Measurements from ENCODE around the gene IFTAP. TPM values are rescaled to one million over a fixed set of nuclear protein-coding genes. Genes with fewer than 3 reads are reported as not detected.

IFTAP gene
- total RNA-seq, 1 donor from 2014 or later: 0.99 TPM

DNA sequence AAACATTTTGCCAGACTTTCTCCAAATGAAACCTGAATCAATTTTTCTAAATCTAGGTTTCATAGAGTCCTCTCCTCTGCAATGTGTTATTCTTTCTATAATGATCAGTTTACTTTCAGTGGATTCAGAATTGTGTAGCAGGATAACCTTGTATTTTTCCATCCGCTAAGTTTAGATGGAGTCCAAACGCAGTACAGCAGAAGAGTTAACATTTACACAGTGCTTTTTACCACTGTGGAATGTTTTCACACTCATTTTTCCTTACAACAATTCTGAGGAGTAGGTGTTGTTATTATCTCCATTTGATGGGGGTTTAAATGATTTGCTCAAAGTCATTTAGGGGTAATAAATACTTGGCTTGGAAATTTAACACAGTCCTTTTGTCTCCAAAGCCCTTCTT lies 16.9 kb upstream of the IFTAP start:
- H3K9me3 Mint-ChIP-seq: no peaks in the 10 kb centered on the region
- intact Hi-C loops (cut with micrococcal nuclease): no loop called here
- no peak overlapping the region for H3K27ac Mint-ChIP-seq
- H3K27me3 Mint-ChIP-seq (ENCODE audit: insufficient read depth): peaks cover 13% of the 10 kb centered on the region
- no peak for DNase-seq (ENCODE audit: low spot score)
- H3K4me1 Mint-ChIP-seq (ENCODE audit: low read depth): no peaks in the 10 kb centered on the region
- H3K36me3 Mint-ChIP-seq (ENCODE audit: low read depth): no peaks in the 10 kb centered on the region
- no peak overlapping the region for H3K4me3 Mint-ChIP-seq

DNA sequence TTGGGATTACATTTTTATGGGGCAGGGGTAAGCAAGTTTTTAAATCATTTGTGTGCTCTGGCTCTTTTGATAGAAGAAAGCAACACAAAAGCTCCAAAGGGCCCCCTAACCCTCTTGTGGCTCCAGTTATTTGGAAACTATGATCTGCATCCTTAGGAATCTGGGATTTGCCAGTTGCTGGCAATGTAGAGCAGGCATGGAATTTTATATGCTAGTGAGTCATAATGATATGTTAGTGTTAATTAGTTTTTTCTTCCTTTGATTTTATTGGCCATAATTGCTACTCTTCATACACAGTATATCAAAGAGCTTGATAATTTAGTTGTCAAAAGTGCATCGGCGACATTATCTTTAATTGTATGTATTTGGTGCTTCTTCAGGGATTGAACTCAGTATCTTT lies 16.4 kb upstream of the IFTAP start:
- peaks cover 9% of the 10 kb centered on the region for H3K27me3 Mint-ChIP-seq (ENCODE audit: insufficient read depth)
- intact Hi-C loops (cut with micrococcal nuclease): no loop called here
- no peak overlapping the region for H3K4me3 Mint-ChIP-seq
- H3K4me1 Mint-ChIP-seq (ENCODE audit: low read depth): no peaks in the 10 kb centered on the region
- H3K27ac Mint-ChIP-seq: no peak overlapping the region
- no peak for DNase-seq (ENCODE audit: low spot score)
- H3K9me3 Mint-ChIP-seq: no peaks in the 10 kb centered on the region
- H3K36me3 Mint-ChIP-seq (ENCODE audit: low read depth): no peaks in the 10 kb centered on the region

DNA sequence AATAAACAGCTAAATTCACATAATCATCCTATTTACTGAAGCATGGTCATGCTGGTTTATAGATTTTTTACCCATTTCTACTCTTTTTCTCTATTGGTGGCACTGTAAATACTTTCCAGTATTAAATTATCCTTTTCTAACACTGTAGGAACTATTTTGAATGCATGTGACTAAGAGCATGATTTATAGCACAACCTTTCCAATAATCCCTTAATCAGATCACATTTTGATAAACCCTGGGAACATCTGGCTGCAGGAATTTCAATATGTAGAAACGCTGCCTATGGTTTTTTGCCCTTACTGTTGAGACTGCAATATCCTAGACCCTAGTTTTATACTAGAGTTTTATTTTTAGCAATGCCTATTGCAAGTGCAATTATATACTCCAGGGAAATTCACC lies 15.8 kb upstream of the IFTAP start:
- Mint-ChIP-seq H3K27me3 (ENCODE audit: insufficient read depth) (peaks cover 9% of the 10 kb centered on the region), H3K36me3 (ENCODE audit: low read depth) (no peaks in the 10 kb centered on the region), H3K27ac (no peak overlapping the region), H3K4me3 (no peak overlapping the region), H3K9me3 (no peaks in the 10 kb centered on the region), H3K4me1 (ENCODE audit: low read depth) (no peaks in the 10 kb centered on the region)
- no peak for DNase-seq (ENCODE audit: low spot score)
- intact Hi-C loops (cut with micrococcal nuclease): no loop called here

DNA sequence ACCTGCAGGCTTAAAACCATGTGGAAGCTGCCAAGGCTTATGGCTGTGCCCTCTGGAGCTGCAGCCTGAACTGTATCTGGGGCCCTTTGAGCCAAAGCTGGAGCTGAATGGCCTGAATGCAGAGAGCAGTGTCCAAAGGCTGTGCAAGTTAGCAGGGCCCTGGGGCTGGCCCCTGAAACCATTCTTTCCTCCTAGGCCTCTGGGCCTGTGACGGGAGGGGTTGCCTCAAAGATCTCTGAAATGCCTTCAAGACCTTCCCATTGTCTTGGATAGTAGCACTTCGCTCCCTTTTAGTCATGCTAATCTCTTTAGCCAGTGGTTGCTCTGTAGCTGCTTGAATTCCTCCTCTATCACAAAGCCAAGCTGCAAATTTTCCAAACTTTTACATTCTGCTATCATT lies 12.8 kb upstream of the IFTAP start:
- Mint-ChIP-seq H3K4me1 (ENCODE audit: low read depth) (no peaks in the 10 kb centered on the region), H3K4me3 (no peak overlapping the region), H3K27me3 (ENCODE audit: insufficient read depth) (peaks cover 11% of the 10 kb centered on the region), H3K9me3 (no peaks in the 10 kb centered on the region), H3K27ac (no peak overlapping the region), H3K36me3 (ENCODE audit: low read depth) (no peaks in the 10 kb centered on the region)
- DNase-seq (ENCODE audit: low spot score): no peak
- intact Hi-C loops (cut with micrococcal nuclease): no loop called here

DNA sequence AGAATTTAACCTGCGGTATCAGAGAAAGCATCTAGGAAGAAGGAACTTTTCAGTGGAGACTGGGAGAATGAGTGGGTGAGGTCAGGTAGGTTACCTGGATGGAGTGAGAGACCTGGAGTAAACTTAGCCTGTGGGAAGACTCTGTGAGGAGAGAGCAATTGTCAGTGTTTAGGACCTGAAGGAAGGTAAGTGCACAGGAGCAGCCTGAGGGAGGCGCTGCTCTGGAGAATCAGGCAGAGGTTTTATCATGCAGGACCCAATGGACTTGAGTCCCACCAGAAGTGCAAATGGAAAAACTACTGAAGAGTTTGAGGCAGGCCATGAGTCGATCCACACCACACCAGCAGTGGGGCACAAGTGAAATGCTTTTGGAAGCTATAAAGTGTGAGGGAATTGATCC lies 10.6 kb upstream of the IFTAP start:
- no peak overlapping the region for H3K4me3 Mint-ChIP-seq

DNA sequence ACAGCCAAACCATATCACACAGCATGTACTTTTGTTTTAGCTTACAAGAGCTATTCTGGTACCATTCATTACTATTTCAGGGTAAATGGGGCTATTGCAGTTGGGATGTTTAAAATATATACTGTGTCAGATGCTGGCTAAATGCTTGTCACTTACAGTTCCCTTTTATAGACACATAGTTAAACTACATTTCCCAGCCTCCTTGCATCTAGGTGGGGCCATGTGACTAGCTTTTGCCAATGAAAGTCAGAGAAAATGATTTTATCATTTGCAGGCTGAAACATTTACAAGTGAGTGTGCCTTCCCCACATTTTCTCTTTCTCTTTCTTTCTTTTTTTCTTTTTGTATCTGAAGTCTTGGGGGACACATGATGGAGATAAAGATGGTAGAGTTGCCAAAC lies 7.8 kb upstream of the IFTAP start:
- intact Hi-C loops (cut with micrococcal nuclease): no loop called here
- DNase-seq (ENCODE audit: low spot score): no peak
- peaks cover 24% of the 10 kb centered on the region for H3K27me3 Mint-ChIP-seq (ENCODE audit: insufficient read depth)
- H3K36me3 Mint-ChIP-seq (ENCODE audit: low read depth): no peaks in the 10 kb centered on the region
- H3K4me1 Mint-ChIP-seq (ENCODE audit: low read depth): no peaks in the 10 kb centered on the region
- no peaks in the 10 kb centered on the region for H3K9me3 Mint-ChIP-seq
- no peak overlapping the region for H3K4me3 Mint-ChIP-seq
- no peak overlapping the region for H3K27ac Mint-ChIP-seq

More for the DNA sequence above, 10.6 kb upstream of the IFTAP start:
- H3K9me3 Mint-ChIP-seq: no peaks in the 10 kb centered on the region
- DNase-seq (ENCODE audit: low spot score): no peak
- no peak overlapping the region for H3K27ac Mint-ChIP-seq
- H3K27me3 Mint-ChIP-seq (ENCODE audit: insufficient read depth): peaks cover 13% of the 10 kb centered on the region
- no peaks in the 10 kb centered on the region for H3K36me3 Mint-ChIP-seq (ENCODE audit: low read depth)
- H3K4me1 Mint-ChIP-seq (ENCODE audit: low read depth): no peaks in the 10 kb centered on the region
- intact Hi-C loops (cut with micrococcal nuclease): no loop called here

DNA sequence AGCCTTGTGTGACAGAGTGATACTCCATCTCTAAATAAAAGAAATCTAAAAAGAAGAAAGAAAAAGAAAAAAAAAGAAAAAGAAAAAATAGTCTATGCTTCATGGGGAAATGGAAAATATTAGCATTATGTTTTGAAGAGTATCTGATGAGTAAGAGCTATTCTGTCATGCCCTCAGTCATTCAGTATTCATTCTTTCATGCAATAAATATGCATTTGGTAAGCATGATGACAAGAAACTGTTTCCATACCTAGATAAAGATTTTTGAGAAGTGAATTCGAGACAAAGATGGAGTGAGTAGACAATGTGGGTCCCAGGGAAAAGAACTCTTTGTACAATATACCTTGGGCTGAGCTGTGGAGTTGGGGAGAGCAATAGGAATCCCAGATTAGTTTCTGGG lies 6.2 kb upstream of the IFTAP start:
- Mint-ChIP-seq H3K9me3 (no peaks in the 10 kb centered on the region), H3K36me3 (ENCODE audit: low read depth) (no peaks in the 10 kb centered on the region), H3K27ac (no peak overlapping the region), H3K4me3 (no peak overlapping the region), H3K27me3 (ENCODE audit: insufficient read depth) (peaks cover 29% of the 10 kb centered on the region), H3K4me1 (ENCODE audit: low read depth) (no peaks in the 10 kb centered on the region)
- DNase-seq (ENCODE audit: low spot score): no peak
- intact Hi-C loops (cut with micrococcal nuclease): no loop called here

DNA sequence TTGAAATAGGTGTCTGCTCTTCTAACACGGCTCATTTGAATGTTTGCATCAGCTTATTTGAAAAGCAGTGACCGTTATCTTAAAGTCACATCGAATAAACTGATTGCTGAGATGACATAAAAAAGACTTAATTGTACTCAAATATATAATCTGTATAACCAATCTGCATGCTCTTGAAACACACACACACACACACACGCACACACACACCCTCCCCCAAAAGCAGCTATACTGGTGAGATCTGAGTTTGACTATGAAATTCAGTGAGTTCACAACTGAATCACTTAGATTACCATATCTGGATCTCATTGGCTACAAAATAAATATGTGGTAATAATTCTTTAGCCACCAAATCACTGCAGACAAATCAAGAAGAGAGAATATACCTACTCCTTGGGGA lies 3.8 kb upstream of the IFTAP start:
- Mint-ChIP-seq H3K4me3 (no peak overlapping the region), H3K9me3 (no peaks in the 10 kb centered on the region), H3K4me1 (ENCODE audit: low read depth) (peaks cover 9% of the 10 kb centered on the region), H3K36me3 (ENCODE audit: low read depth) (no peaks in the 10 kb centered on the region), H3K27me3 (ENCODE audit: insufficient read depth) (peaks cover 43% of the 10 kb centered on the region), H3K27ac (no peak overlapping the region)
- intact Hi-C loops (cut with micrococcal nuclease): no loop called here
- no peak for DNase-seq (ENCODE audit: low spot score)

DNA sequence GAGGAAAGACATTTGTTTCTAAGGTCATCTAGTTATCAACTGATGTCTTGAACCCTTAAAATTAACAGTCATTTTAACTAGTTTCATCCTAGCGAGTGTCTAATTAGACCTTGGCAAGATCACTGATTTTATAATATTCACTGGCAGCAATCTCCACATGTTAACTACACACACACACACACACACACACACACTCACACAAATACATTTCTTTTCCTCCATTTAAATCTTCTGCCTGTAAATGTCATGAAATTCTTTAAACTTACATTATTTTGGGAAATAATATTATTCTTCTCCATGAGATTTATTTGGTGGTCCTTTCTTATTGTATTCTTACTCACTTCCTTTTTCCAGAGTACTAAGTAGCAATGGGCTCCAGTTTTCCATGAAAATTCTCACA lies 2.9 kb upstream of the IFTAP start:
- Mint-ChIP-seq H3K27ac (no peak overlapping the region), H3K4me3 (no peak overlapping the region), H3K27me3 (ENCODE audit: insufficient read depth) (peaks cover 45% of the 10 kb centered on the region), H3K36me3 (ENCODE audit: low read depth) (no peaks in the 10 kb centered on the region), H3K9me3 (no peaks in the 10 kb centered on the region), H3K4me1 (ENCODE audit: low read depth) (peaks cover 9% of the 10 kb centered on the region)
- no peak for DNase-seq (ENCODE audit: low spot score)
- intact Hi-C loops (cut with micrococcal nuclease): no loop called here

DNA sequence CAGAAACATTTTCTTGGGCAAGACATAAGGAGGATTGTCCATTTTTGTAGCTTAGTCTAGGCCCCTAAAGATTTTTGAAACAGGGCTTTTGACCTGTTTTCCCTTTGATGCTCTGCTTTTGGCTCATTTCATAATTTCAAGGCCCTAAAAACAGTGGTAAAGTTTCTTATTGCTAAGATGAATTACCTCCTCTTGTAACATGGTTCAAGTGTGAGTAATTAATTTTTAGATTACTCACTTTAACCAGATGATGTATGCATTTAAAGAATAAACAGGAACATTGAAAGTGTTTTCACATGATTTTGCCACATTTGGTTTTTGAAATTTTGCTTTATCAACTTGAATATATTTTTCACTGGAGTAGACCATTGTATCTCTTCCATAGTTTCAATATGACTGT lies 2.6 kb downstream of the IFTAP start:
- H3K4me1 Mint-ChIP-seq (ENCODE audit: low read depth): peaks cover 9% of the 10 kb centered on the region
- no peaks in the 10 kb centered on the region for H3K36me3 Mint-ChIP-seq (ENCODE audit: low read depth)
- intact Hi-C loops (cut with micrococcal nuclease): no loop called here
- no peak overlapping the region for H3K4me3 Mint-ChIP-seq
- no peak for DNase-seq (ENCODE audit: low spot score)
- no peaks in the 10 kb centered on the region for H3K9me3 Mint-ChIP-seq
- peaks cover 26% of the 10 kb centered on the region for H3K27me3 Mint-ChIP-seq (ENCODE audit: insufficient read depth)
- H3K27ac Mint-ChIP-seq: no peak overlapping the region

DNA sequence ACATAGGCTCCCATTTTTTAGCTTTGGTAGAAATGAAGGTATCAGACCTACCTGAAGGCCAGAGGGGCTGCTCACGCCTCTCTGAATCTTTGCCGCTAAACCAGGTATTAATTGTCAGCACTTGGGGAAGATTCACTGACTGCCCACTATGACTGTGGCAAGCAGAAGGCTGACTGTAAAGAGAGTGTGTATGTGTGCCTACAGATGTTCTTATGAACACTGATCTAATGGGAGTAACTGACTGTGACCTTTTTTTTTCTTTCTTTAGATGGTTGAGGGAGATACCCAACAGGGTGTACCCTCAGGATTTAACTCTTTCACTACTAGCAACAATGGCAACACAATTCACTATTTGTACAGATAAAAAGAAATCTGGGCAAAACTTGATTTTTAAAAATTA lies 3.7 kb downstream of the IFTAP start, which contains the start of gene RAG2:
Gene RAG2 (minus strand): TSS at position 186 of the 400 bp plus-strand sequence. CDS start 4,068 bp downstream, outside the sequence.
- no peaks in the 10 kb centered on the region for H3K9me3 Mint-ChIP-seq
- intact Hi-C loops (cut with micrococcal nuclease): no loop called here
- no peak within 1 kb of the TSS for H3K27ac Mint-ChIP-seq
- H3K27me3 Mint-ChIP-seq (ENCODE audit: insufficient read depth): peaks cover 19% of the 10 kb centered on the region
- H3K4me3 Mint-ChIP-seq: no peak within 1 kb of the TSS
- H3K36me3 Mint-ChIP-seq (ENCODE audit: low read depth): no peaks in the 10 kb centered on the region
- peaks cover 9% of the 10 kb centered on the region for H3K4me1 Mint-ChIP-seq (ENCODE audit: low read depth)
- DNase-seq (ENCODE audit: low spot score): no peak

DNA sequence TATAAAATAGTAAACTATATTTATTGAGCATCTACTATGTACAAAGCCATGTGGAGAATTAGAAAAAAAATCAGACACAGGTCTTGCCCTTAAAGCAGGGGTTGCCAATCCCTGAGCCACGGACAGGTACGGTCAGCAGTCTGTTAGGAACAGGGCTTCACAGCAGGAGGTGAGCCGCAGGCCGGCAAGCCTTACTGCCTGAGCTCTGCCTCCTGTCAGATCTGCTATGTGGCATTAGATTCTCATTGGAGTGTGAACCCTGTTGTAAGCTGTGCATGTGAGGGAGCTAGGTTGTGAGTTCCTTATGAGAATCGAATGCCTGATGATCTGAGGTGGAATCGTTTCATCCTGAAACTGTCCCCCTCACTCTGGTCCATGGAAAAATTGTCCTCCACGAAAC lies 5.9 kb downstream of the IFTAP start:
- no peaks in the 10 kb centered on the region for H3K36me3 Mint-ChIP-seq (ENCODE audit: low read depth)
- no peaks in the 10 kb centered on the region for H3K9me3 Mint-ChIP-seq
- intact Hi-C loops (cut with micrococcal nuclease): no loop called here
- H3K4me3 Mint-ChIP-seq: no peak overlapping the region
- no peak overlapping the region for H3K27ac Mint-ChIP-seq
- H3K4me1 Mint-ChIP-seq (ENCODE audit: low read depth): peaks cover under 1% of the 10 kb centered on the region
- no peak for DNase-seq (ENCODE audit: low spot score)
- H3K27me3 Mint-ChIP-seq (ENCODE audit: insufficient read depth): peaks cover 6% of the 10 kb centered on the region

DNA sequence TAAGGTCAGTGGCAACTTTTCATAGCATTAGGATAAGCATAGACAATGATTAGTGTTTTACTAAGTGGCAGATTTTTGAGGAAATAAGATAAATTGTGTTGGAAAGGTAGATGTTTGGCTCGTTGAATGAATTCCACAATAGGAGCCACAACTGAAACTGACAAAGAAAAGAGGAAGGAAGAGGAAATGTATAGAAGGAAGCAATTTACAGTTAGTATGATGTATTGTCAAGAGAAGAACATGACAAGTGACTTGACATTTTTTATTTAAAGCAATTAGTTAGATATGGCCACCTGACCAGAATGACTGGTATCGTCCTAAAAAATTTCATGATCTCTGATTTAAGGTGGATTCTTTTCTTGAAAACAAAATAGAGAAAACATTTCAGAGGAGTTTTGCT lies 6.9 kb downstream of the IFTAP start:
- DNase-seq (ENCODE audit: low spot score): no peak
- Mint-ChIP-seq H3K9me3 (no peaks in the 10 kb centered on the region), H3K4me1 (ENCODE audit: low read depth) (no peaks in the 10 kb centered on the region), H3K27ac (no peak overlapping the region), H3K27me3 (ENCODE audit: insufficient read depth) (peaks cover 9% of the 10 kb centered on the region), H3K36me3 (ENCODE audit: low read depth) (no peaks in the 10 kb centered on the region), H3K4me3 (no peak overlapping the region)
- intact Hi-C loops (cut with micrococcal nuclease): no loop called here

DNA sequence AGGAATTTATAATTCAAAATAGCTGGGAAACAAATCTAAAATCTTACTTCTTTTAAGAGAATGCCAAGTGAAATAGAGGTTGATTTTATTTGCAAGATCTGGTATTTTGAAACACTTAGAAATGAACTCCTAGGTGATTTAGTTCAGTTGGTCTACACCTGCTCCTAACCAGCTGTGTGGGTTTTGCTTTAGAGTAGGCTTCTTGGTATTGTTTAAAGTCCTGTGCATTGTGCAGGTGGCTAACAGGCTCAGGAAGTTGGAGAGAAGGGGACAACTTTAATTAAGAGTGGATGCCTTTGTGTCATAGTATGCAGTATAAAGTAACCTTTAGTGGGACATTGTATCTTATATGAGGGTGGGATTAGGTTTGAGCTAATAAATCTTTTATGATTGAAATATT lies 7.8 kb downstream of the IFTAP start:
- no peaks in the 10 kb centered on the region for H3K4me1 Mint-ChIP-seq (ENCODE audit: low read depth)
- no peaks in the 10 kb centered on the region for H3K36me3 Mint-ChIP-seq (ENCODE audit: low read depth)
- intact Hi-C loops (cut with micrococcal nuclease): no loop called here
- H3K9me3 Mint-ChIP-seq: no peaks in the 10 kb centered on the region
- H3K27me3 Mint-ChIP-seq (ENCODE audit: insufficient read depth): peaks cover 10% of the 10 kb centered on the region
- no peak for DNase-seq (ENCODE audit: low spot score)
- H3K4me3 Mint-ChIP-seq: no peak overlapping the region
- H3K27ac Mint-ChIP-seq: no peak overlapping the region
